ENCODE data around the gene ATP5MC2.

DNA sequence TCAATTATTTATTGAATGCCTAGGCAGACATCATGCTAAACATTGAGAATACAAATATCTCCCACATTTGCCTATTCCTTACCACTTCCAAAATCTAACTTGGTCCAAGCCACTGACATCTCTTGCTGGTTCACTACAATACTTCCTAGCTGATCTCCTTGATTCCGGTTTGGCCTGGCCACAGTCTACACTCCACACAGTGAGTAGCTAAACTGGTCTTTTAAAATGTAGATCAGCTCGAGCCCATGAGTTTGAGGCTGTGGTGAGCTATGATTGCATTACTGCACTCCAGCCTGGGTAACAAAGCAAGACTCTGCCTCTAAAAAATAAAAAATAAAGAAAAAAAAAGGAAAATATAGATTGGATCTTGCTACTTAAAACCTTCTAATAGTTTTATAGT lies 7.6 kb upstream of the ATP5MC2 start:
- TF ChIP-seq, protein P1, sequence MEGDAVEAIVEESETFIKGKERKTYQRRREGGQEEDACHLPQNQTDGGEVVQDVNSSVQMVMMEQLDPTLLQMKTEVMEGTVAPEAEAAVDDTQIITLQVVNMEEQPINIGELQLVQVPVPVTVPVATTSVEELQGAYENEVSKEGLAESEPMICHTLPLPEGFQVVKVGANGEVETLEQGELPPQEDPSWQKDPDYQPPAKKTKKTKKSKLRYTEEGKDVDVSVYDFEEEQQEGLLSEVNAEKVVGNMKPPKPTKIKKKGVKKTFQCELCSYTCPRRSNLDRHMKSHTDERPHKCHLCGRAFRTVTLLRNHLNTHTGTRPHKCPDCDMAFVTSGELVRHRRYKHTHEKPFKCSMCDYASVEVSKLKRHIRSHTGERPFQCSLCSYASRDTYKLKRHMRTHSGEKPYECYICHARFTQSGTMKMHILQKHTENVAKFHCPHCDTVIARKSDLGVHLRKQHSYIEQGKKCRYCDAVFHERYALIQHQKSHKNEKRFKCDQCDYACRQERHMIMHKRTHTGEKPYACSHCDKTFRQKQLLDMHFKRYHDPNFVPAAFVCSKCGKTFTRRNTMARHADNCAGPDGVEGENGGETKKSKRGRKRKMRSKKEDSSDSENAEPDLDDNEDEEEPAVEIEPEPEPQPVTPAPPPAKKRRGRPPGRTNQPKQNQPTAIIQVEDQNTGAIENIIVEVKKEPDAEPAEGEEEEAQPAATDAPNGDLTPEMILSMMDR (IDR thresholded peaks at IDR 0.05; ENCODE audit: insufficient read depth, low read length) = no peak
- no peak for TF ChIP-seq POLR2AphosphoS5 (IDR thresholded peaks at IDR 0.05; ENCODE audit: low read depth)
- TF ChIP-seq, protein P2, sequence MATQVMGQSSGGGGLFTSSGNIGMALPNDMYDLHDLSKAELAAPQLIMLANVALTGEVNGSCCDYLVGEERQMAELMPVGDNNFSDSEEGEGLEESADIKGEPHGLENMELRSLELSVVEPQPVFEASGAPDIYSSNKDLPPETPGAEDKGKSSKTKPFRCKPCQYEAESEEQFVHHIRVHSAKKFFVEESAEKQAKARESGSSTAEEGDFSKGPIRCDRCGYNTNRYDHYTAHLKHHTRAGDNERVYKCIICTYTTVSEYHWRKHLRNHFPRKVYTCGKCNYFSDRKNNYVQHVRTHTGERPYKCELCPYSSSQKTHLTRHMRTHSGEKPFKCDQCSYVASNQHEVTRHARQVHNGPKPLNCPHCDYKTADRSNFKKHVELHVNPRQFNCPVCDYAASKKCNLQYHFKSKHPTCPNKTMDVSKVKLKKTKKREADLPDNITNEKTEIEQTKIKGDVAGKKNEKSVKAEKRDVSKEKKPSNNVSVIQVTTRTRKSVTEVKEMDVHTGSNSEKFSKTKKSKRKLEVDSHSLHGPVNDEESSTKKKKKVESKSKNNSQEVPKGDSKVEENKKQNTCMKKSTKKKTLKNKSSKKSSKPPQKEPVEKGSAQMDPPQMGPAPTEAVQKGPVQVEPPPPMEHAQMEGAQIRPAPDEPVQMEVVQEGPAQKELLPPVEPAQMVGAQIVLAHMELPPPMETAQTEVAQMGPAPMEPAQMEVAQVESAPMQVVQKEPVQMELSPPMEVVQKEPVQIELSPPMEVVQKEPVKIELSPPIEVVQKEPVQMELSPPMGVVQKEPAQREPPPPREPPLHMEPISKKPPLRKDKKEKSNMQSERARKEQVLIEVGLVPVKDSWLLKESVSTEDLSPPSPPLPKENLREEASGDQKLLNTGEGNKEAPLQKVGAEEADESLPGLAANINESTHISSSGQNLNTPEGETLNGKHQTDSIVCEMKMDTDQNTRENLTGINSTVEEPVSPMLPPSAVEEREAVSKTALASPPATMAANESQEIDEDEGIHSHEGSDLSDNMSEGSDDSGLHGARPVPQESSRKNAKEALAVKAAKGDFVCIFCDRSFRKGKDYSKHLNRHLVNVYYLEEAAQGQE (IDR thresholded peaks at IDR 0.05; ENCODE audit: insufficient replicate concordance, low read depth) = no peak
- TF ChIP-seq GABPA (IDR thresholded peaks at IDR 0.05; ENCODE audit: low read depth) = no peak
